Measurements from ENCODE around the gene SSC5D.

DNA sequence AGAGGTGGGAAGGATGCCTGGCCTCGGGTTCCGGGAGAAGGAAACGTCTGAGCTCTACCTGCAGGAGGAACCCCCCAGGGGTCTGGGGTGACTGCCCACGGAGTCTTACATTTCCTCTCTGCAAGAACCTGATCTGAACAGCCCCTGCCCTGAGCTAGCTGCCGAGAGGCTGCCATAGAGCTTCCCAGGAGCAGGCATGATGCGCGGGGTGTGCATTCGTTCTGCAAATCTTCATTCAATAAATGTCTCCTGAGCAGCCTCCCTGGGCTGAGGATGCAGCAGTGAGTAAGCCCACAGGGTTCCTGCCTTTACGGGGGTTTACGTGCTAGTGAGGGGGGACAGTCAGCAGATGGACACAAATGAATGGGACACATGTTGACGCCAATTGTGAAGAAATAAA is 43.6 kb upstream of the SSC5D start:
- TF ChIP-seq, protein P1, sequence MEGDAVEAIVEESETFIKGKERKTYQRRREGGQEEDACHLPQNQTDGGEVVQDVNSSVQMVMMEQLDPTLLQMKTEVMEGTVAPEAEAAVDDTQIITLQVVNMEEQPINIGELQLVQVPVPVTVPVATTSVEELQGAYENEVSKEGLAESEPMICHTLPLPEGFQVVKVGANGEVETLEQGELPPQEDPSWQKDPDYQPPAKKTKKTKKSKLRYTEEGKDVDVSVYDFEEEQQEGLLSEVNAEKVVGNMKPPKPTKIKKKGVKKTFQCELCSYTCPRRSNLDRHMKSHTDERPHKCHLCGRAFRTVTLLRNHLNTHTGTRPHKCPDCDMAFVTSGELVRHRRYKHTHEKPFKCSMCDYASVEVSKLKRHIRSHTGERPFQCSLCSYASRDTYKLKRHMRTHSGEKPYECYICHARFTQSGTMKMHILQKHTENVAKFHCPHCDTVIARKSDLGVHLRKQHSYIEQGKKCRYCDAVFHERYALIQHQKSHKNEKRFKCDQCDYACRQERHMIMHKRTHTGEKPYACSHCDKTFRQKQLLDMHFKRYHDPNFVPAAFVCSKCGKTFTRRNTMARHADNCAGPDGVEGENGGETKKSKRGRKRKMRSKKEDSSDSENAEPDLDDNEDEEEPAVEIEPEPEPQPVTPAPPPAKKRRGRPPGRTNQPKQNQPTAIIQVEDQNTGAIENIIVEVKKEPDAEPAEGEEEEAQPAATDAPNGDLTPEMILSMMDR (IDR thresholded peaks at IDR 0.05 in 8 of 11, conservative IDR thresholded peaks at IDR 0.05 in 3 of 11): no peak
- no peak for TF ChIP-seq POLR2A (IDR thresholded peaks at IDR 0.05)

Measured in spleen (tissue), 7 donors.